ACC112 (cell line): ENCODE measurements around the gene FRMD4A.
A peak's percentile ranks its signal among the peaks of the same experiment; 100 is the strongest.

ENCODE experiments used
- H2AFZ ChIP-seq: fragments of 200-600 bp; sonication (generic); one replicate; pipeline ENCODE4 v1.6.0; 2017; ENCODE audit warnings: antibody characterized with exemption, low read length; ENCODE audit not compliant: unreplicated experiment
- H3K27ac ChIP-seq: fragments of 200-600 bp; sonication (generic); 2 replicates; pipeline ENCODE4 v1.5.1; 2014; ENCODE audit warnings: low read depth, mild to moderate bottlenecking, antibody characterized with exemption, low read length, moderate library complexity
- H3K27me3 ChIP-seq: fragments of 200-600 bp; sonication (generic); 2 replicates; pipeline ENCODE4 v1.6.1; 2014; ENCODE audit warnings: mild to moderate bottlenecking, antibody characterized with exemption, low read length, moderate library complexity, mixed read lengths; ENCODE audit not compliant: insufficient read depth
- H3K36me3 ChIP-seq: fragments of 200-600 bp; sonication (generic); 2 replicates; pipeline ENCODE4 v1.6.1; 2016; ENCODE audit warnings: mild to moderate bottlenecking, antibody characterized with exemption, low read length, moderate library complexity, mixed read lengths; ENCODE audit not compliant: insufficient read depth
- H3K4me1 ChIP-seq: fragments of 200-600 bp; sonication (generic); one replicate; pipeline ENCODE4 v1.6.1; 2016; ENCODE audit warnings: low read length, mixed read lengths; ENCODE audit not compliant: insufficient read depth, unreplicated experiment, control insufficient read depth
- H3K4me3 ChIP-seq: fragments of 200-600 bp; sonication (generic); 2 replicates; pipeline ENCODE4 v1.5.1; 2014; ENCODE audit warnings: mild to moderate bottlenecking, low read depth, low read length
- H3K79me2 ChIP-seq: fragments of 200-600 bp; sonication (generic); one replicate; pipeline ENCODE4 v1.6.0; 2016; ENCODE audit warnings: low read length; ENCODE audit not compliant: control insufficient read depth, unreplicated experiment, insufficient read depth

The FRMD4A gene

DNA sequence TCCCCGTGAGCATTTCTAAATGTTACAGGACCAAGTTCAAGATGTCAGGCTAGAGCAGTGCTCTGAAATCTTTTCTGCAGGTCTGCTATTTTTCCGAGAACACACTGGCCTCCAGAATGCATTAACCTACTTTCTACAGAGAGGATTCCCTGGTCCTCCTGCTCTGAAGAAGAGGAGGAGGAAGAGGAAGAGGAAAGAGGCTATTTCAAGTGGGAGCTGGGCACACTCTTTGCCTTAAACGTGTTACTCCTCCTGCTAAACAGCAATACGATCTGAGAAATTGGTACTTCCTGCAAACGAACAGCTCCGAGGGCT, 157.4 kb downstream of the FRMD4A start:
- Histone ChIP-seq H3K27ac (no peak overlapping the region), H2AFZ (no peak overlapping the region), H3K4me1 (no peaks in the 10 kb centered on the region), H3K27me3 (peaks cover 98% of the 10 kb centered on the region), H3K36me3 (no peaks in the 10 kb centered on the region), H3K79me2 (no peaks in the 10 kb centered on the region), H3K4me3 (peak overlapping the region; percentile 71)

DNA sequence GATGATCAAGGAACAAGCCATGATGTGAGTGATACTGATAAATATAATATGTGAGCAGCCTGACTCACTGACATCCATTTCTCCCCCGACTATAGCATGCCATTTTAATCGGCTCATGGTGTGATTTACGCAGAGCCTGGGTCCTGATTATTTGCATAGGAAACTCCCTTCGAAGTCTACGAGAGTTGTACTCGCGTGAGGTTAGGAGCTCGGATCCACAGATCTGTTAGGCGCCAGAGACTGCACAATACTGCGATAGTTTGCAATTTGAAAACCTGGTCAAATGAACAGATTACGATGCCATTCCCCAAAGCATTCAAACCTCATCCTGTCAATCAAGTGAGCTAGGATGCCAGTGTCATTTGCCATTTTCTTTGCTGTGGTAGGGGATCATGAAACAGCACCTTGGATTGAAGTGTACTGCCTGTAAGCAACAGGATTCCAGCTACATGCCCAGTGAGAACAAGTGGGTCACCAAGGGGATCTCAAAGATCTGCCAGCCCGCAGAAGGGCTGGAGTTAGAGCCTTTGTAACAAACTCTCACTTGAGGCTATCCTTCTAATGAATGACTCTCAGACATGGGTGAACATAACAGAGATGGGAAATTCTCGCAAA, 158.3 kb downstream of the FRMD4A start:
- peaks cover 98% of the 10 kb centered on the region for H3K27me3 ChIP-seq
- no peaks in the 10 kb centered on the region for H3K36me3 ChIP-seq
- H3K27ac ChIP-seq: no peak overlapping the region
- H2AFZ ChIP-seq: no peak overlapping the region
- H3K4me3 ChIP-seq: no peak overlapping the region
- no peaks in the 10 kb centered on the region for H3K4me1 ChIP-seq
- H3K79me2 ChIP-seq: no peaks in the 10 kb centered on the region

DNA sequence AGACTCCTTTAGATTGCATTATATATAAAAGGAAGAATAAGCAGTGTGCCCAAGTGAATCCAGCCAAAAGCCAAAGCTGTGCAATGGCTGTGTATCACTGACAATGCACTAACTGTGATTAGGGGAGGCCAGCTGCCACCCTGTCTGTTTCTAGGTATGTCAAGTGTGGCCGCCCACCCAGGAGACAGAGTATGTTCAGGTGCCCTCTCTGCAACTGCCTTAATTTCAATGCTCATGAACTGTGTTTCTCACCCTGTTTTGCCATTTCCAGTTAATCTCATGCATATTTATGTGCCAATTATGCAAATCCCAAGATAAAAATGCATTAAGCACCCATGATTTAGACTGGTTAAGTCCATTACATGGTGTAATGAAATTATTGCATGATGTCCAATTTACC, 159.4 kb downstream of the FRMD4A start:
- Histone ChIP-seq H2AFZ (no peak overlapping the region), H3K27me3 (peaks cover 98% of the 10 kb centered on the region), H3K36me3 (no peaks in the 10 kb centered on the region), H3K79me2 (no peaks in the 10 kb centered on the region), H3K4me3 (no peak overlapping the region), H3K4me1 (no peaks in the 10 kb centered on the region), H3K27ac (no peak overlapping the region)

DNA sequence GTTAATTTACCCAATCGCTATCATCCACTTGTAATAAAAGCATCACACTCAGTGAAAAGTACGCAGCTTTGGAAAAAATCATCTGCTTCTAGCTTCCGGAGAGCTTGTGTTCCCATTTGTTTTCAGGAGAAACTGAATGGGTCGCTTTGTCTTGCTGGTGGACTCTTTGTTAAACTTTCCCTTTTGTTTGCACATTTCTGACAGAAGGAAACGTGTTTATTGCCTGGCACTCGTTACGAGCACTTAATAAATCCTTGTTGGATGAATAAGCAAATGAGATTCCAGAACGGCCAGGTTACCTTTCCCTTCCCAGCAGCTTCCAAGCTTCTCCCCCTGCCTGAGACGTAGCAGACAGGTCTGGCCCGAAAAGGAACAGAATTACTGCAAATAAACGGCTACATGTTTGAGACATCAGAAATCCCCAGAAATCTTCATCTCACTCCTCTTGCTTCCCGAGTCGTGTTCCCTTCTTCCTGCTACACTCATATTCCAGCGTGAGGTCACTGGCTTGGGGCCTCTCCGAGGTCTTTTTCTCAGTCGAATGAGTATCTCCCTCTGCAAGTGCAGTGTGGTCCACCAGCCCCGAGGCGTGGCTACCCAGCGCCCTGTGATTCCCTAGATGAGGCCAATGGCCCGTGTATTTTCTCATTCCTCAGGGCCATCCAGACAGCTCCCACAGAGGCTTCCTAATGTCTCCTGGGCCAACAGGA, 167.2 kb downstream of the FRMD4A start:
- H3K27ac ChIP-seq: no peak overlapping the region

DNA sequence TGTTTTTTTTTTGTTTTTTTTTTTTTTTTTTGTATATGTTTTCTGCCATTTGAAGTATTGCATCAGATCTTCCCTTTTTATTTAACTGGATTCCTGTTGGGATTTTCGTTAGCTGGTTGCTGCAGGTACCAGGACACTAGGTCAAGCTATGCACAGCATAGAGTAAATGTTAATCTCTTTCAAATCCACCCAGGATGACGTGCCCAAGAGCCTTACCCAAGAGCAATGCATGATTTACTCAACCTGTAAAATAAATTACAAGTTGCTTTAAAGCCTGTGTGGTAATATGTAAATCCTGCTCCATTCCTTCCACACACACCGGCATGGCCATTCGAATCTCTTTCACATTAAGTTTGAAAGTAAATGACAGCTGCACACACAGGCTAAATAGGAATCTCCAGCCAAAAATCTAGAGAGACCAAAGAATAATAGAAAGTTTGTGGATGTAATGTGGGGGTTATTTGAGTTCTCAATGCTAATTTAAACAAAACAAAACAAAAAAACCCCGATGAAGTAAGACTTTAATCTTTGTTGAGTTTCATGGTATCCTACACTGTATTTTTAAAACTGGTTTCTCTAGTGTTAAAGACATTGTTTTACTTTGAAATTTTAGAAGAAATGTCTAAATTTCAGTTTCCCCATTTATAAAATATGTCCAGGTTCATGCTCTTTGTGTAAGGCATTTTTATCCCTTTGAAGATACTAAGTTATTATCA, 167.9 kb downstream of the FRMD4A start:
- H3K4me1 ChIP-seq: no peaks in the 10 kb centered on the region
- H3K27ac ChIP-seq: no peak overlapping the region
- no peak overlapping the region for H2AFZ ChIP-seq
- peaks cover 86% of the 10 kb centered on the region for H3K27me3 ChIP-seq
- H3K79me2 ChIP-seq: no peaks in the 10 kb centered on the region
- H3K36me3 ChIP-seq: no peaks in the 10 kb centered on the region
- H3K4me3 ChIP-seq: no peak overlapping the region

More for the DNA sequence above, 167.2 kb downstream of the FRMD4A start:
- H2AFZ ChIP-seq: no peak overlapping the region
- H3K4me3 ChIP-seq: no peak overlapping the region
- no peaks in the 10 kb centered on the region for H3K36me3 ChIP-seq
- H3K4me1 ChIP-seq: no peaks in the 10 kb centered on the region
- H3K27me3 ChIP-seq: peaks cover 88% of the 10 kb centered on the region
- no peaks in the 10 kb centered on the region for H3K79me2 ChIP-seq

DNA sequence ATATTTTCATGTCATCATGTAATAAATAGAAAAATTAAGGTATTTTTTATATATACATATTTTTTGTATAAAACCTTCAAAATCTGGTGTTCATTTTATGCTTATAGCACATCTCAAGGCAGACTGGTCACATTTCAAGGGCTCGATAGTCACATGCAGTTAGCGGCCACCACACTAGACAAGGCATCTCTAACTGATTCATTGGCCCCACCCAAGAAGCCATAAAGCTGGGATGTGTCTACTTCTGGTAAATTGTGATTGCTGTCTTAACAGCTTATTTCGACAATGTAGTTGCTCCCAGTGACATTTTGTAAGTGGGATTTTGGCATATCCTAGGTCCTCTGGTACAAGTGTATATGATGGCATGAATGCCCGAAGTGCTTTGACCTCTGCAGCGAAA, 168.7 kb downstream of the FRMD4A start:
- no peaks in the 10 kb centered on the region for H3K79me2 ChIP-seq
- peaks cover 88% of the 10 kb centered on the region for H3K27me3 ChIP-seq
- no peaks in the 10 kb centered on the region for H3K4me1 ChIP-seq
- no peak overlapping the region for H3K4me3 ChIP-seq
- H2AFZ ChIP-seq: no peak overlapping the region
- H3K36me3 ChIP-seq: no peaks in the 10 kb centered on the region
- H3K27ac ChIP-seq: no peak overlapping the region

DNA sequence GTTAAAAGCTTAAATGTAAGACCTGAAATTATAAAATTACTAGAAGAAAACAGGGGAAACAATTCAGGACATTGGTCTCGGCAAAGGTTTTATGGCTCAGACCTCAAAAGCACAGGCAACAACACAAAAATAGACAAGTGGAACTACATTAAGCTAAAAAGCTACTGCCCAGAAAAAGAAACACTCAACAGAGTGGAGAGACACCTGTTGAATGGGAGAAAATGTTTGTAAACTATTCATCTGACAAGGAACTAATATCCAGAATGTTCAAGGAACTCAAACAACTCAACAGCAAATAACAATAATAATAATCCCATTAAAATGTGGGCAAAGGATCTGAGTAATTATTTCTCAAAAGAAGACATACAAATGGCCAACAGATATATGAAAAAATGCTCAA, 170.4 kb downstream of the FRMD4A start:
- Histone ChIP-seq H3K27ac (no peak overlapping the region), H3K27me3 (peaks cover 89% of the 10 kb centered on the region), H3K4me1 (no peaks in the 10 kb centered on the region), H3K79me2 (no peaks in the 10 kb centered on the region), H2AFZ (no peak overlapping the region), H3K4me3 (no peak overlapping the region), H3K36me3 (no peaks in the 10 kb centered on the region)

DNA sequence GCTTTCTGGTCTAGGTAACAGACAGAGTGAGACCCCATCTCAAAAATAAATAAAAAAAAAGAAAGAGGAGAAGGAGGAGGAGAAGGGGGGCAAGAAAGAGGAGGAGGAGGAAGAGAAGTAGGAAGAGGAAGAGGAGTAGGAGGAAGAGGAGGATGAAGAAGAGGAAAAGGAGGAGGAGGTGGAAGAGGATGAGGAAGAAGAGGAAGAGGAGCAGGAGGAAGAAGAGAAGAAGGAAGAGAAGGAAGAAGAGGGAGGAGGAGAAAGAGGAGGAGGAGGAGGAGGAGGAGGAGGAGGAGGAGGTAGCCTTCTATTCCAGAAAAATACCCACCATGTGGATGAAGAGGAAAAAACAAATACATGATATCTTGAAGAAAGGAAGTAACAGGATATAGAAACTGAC, 172.1 kb downstream of the FRMD4A start:
- Histone ChIP-seq H3K4me1 (no peaks in the 10 kb centered on the region), H3K4me3 (no peak overlapping the region), H3K36me3 (no peaks in the 10 kb centered on the region), H3K27ac (no peak overlapping the region), H3K79me2 (no peaks in the 10 kb centered on the region), H3K27me3 (peaks cover 82% of the 10 kb centered on the region), H2AFZ (no peak overlapping the region)

DNA sequence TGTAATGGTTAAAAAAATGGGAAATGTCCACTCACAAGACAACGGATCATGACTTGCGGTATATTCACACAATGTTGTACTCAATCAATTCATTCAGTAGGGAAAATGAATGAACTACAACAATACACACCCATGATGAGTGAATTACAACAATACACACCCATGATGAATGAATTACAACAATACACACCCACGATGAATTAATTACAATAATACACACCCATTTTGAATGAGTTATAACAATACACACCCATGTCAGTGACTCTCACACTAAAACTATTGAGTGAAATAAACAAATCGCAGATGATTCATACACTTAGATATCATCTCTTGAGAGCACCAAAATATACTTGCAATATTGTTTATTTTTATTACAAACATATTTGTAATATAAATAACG, 174.6 kb downstream of the FRMD4A start:
- Histone ChIP-seq H3K4me1 (no peaks in the 10 kb centered on the region), H3K79me2 (no peaks in the 10 kb centered on the region), H3K36me3 (no peaks in the 10 kb centered on the region), H3K4me3 (no peak overlapping the region), H3K27me3 (peaks cover 74% of the 10 kb centered on the region), H3K27ac (no peak overlapping the region), H2AFZ (no peak overlapping the region)

DNA sequence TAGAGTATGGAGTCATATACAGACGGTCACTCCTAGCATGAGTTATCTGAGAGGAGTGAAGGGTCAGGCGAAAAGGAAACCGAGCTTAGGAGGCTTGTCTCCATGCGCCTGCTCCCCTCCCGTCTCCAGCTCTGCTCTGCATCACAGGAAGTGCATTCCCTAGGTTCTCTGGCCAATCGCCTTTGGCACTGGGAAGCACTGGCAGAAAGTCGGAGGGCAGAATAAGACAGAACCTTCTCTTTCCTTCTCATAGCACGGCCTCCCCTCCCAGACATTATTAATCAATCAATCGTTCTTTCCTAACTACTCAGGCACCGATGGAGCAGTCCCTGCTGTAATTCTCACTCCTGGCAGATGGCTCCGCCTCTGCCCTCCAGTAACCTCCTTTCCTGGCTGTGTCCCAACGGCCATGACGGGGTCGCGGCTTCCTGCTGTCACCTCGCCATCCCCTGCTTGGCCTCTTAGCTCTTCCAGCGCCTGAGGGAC, 177.1 kb downstream of the FRMD4A start:
- Histone ChIP-seq H2AFZ (no peak overlapping the region), H3K36me3 (no peaks in the 10 kb centered on the region), H3K4me1 (no peaks in the 10 kb centered on the region), H3K27ac (no peak overlapping the region), H3K27me3 (peaks cover 78% of the 10 kb centered on the region), H3K4me3 (no peak overlapping the region), H3K79me2 (no peaks in the 10 kb centered on the region)

DNA sequence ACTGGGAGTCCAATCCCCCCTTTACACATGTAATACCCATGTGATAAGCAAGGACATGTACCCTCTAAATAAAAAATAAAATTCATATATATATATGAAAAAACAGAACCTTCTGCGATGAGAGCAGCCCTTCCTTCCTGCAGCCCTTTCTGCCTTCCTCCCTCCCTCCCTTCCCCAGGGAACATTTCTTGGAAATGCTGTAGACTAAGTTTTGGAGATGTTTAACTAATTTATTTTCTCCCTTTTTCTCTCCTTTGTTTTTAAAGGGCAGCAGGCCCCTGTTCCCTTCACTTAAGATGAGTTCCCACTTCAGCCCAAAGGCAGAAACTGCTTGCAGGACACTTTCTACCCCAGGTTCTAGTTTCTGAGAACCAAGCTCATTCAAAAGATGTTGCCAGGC, 179.2 kb downstream of the FRMD4A start:
- Histone ChIP-seq H3K27me3 (peaks cover 74% of the 10 kb centered on the region), H2AFZ (no peak overlapping the region), H3K4me3 (no peak overlapping the region), H3K36me3 (no peaks in the 10 kb centered on the region), H3K4me1 (no peaks in the 10 kb centered on the region), H3K79me2 (no peaks in the 10 kb centered on the region), H3K27ac (no peak overlapping the region)
